ENCODE measurements around the gene KIRREL3.
A peak's percentile ranks its signal among the peaks of the same experiment; 100 is the strongest.

Gene KIRREL3

GRCh38 chr11:126392633-126393013, 607.9 kb downstream of the KIRREL3 start:
- H3K36me3 ChIP-seq (replicated peaks in 1 of 2; ENCODE audit: control insufficient read depth in 2 of 2, insufficient read depth in 2 of 2, low read length in 2 of 2), result no peaks in the 10 kb centered on the region
- no CpG with 5 or more reads among the region's 4 CpGs for WGBS, 2 donors (ENCODE audit: extremely low coverage in 2 of 2, insufficient read length in 2 of 2, insufficient replicate concordance in 1 of 2)
- DNase-seq (ENCODE audit: low spot score), result no peak

GRCh38 chr11:126391970-126392632, 608.5 kb downstream of the KIRREL3 start:
- H3K14ac ChIP-seq (ENCODE audit: low read length), result no peak overlapping the region
- no peak overlapping the region for H2BK5ac ChIP-seq (ENCODE audit: low read length)
- H3K4me2 ChIP-seq (ENCODE audit: insufficient read depth, low read length, poor library complexity, severe bottlenecking), result no peak overlapping the region
- H2BK120ac ChIP-seq (ENCODE audit: low read depth, low read length), result no peak overlapping the region
- H4K91ac ChIP-seq (ENCODE audit: low read depth, low read length, poor library complexity), result no peak overlapping the region
- H3K9me3 ChIP-seq (replicated peaks in 1 of 2; ENCODE audit: control insufficient read depth in 2 of 2, insufficient read depth in 1 of 2, low read depth in 1 of 2, low read length in 2 of 2), result no peaks in the 10 kb centered on the region
- H2AFZ ChIP-seq (ENCODE audit: low read length), result no peak overlapping the region
- H2BK15ac ChIP-seq (ENCODE audit: low read length), result no peak overlapping the region
- H3K4me1 ChIP-seq (ENCODE audit: control insufficient read depth in 2 of 2, insufficient read depth in 1 of 2, low read depth in 1 of 2, low read length in 2 of 2), result peaks cover 0 to 7% of the 10 kb centered on the region in 2 donors
- H3K36me3 ChIP-seq (replicated peaks in 1 of 2; ENCODE audit: control insufficient read depth in 2 of 2, insufficient read depth in 2 of 2, low read length in 2 of 2), result no peaks in the 10 kb centered on the region
- WGBS, 2 donors (ENCODE audit: extremely low coverage in 2 of 2, insufficient read length in 2 of 2, insufficient replicate concordance in 1 of 2), result no CpG with 5 or more reads among the region's 8 CpGs
- no peak overlapping the region for H3K27ac ChIP-seq (replicated peaks; ENCODE audit: low read length)
- no peak overlapping the region for H3K18ac ChIP-seq (ENCODE audit: low read length)
- no peak overlapping the region for H2BK12ac ChIP-seq (ENCODE audit: low read length)
- peaks cover 3% of the 10 kb centered on the region for H3K79me1 ChIP-seq (ENCODE audit: low read depth, low read length)
- no peaks in the 10 kb centered on the region for H3K27me3 ChIP-seq (ENCODE audit: control insufficient read depth in 3 of 3, insufficient read depth in 3 of 3, low read depth in 1 of 3, low read length in 3 of 3)
- no peak overlapping the region for H3K4me3 ChIP-seq (ENCODE audit: low read length in 2 of 2)
- no peak overlapping the region for H3K9ac ChIP-seq (ENCODE audit: low read depth, low read length, poor library complexity)
- no peak overlapping the region for H3K4ac ChIP-seq (ENCODE audit: low read length)
- no peak overlapping the region for H2AK5ac ChIP-seq (ENCODE audit: low read depth, low read length)
- DNase-seq (ENCODE audit: low spot score), result no peak
- H4K8ac ChIP-seq (ENCODE audit: low read depth, low read length), result no peak overlapping the region
- no peak overlapping the region for H3K23ac ChIP-seq (ENCODE audit: low read depth, low read length, poor library complexity)

More at GRCh38 chr11:126392633-126393013, 607.9 kb downstream of the KIRREL3 start:
- Histone ChIP-seq H3K9me3 (replicated peaks in 1 of 2; ENCODE audit: control insufficient read depth in 2 of 2, insufficient read depth in 1 of 2, low read depth in 1 of 2, low read length in 2 of 2) (no peaks in the 10 kb centered on the region), H3K9ac (ENCODE audit: low read depth, low read length, poor library complexity) (no peak overlapping the region), H2BK120ac (ENCODE audit: low read depth, low read length) (no peak overlapping the region), H3K27me3 (ENCODE audit: control insufficient read depth in 3 of 3, insufficient read depth in 3 of 3, low read depth in 1 of 3, low read length in 3 of 3) (no peaks in the 10 kb centered on the region), H3K14ac (ENCODE audit: low read length) (no peak overlapping the region), H3K4me3 (ENCODE audit: low read length in 2 of 2) (no peak overlapping the region), H4K91ac (ENCODE audit: low read depth, low read length, poor library complexity) (no peak overlapping the region), H3K27ac (replicated peaks; ENCODE audit: low read length) (no peak overlapping the region), H3K4ac (ENCODE audit: low read length) (no peak overlapping the region), H3K79me1 (ENCODE audit: low read depth, low read length) (peaks cover 3% of the 10 kb centered on the region), H3K4me2 (ENCODE audit: insufficient read depth, low read length, poor library complexity, severe bottlenecking) (no peak overlapping the region), H2BK5ac (ENCODE audit: low read length) (no peak overlapping the region), H2AK5ac (ENCODE audit: low read depth, low read length) (no peak overlapping the region), H3K4me1 (ENCODE audit: control insufficient read depth in 2 of 2, insufficient read depth in 1 of 2, low read depth in 1 of 2, low read length in 2 of 2) (peaks cover 0 to 7% of the 10 kb centered on the region in 2 donors), H2AFZ (ENCODE audit: low read length) (no peak overlapping the region), H3K18ac (ENCODE audit: low read length) (no peak overlapping the region), H2BK12ac (ENCODE audit: low read length) (no peak overlapping the region), H4K8ac (ENCODE audit: low read depth, low read length) (no peak overlapping the region), H2BK15ac (ENCODE audit: low read length) (no peak overlapping the region), H3K23ac (ENCODE audit: low read depth, low read length, poor library complexity) (no peak overlapping the region)

GRCh38 chr11:126391286-126391954, 609.1 kb downstream of the KIRREL3 start:
- H3K27me3 ChIP-seq (ENCODE audit: control insufficient read depth in 3 of 3, insufficient read depth in 3 of 3, low read depth in 1 of 3, low read length in 3 of 3), result no peaks in the 10 kb centered on the region
- peaks cover 6% of the 10 kb centered on the region for H3K79me1 ChIP-seq (ENCODE audit: low read depth, low read length)
- H4K91ac ChIP-seq (ENCODE audit: low read depth, low read length, poor library complexity), result no peak overlapping the region
- H2BK5ac ChIP-seq (ENCODE audit: low read length), result no peak overlapping the region
- H3K23ac ChIP-seq (ENCODE audit: low read depth, low read length, poor library complexity), result no peak overlapping the region
- H3K4me1 ChIP-seq (ENCODE audit: control insufficient read depth in 2 of 2, insufficient read depth in 1 of 2, low read depth in 1 of 2, low read length in 2 of 2), result peaks cover 0 to 12% of the 10 kb centered on the region in 2 donors
- H4K8ac ChIP-seq (ENCODE audit: low read depth, low read length), result no peak overlapping the region
- no peak overlapping the region for H2AK5ac ChIP-seq (ENCODE audit: low read depth, low read length)
- no peak overlapping the region for H3K4me2 ChIP-seq (ENCODE audit: insufficient read depth, low read length, poor library complexity, severe bottlenecking)
- H3K4me3 ChIP-seq (ENCODE audit: low read length in 2 of 2), result peak overlapping the region in 1 of 2 donors; percentile 45
- H3K18ac ChIP-seq (ENCODE audit: low read length), result peak overlapping the region; percentile 88
- no CpG with 5 or more reads among the region's 7 CpGs for WGBS, 2 donors (ENCODE audit: extremely low coverage in 2 of 2, insufficient read length in 2 of 2, insufficient replicate concordance in 1 of 2)
- no peak overlapping the region for H2BK120ac ChIP-seq (ENCODE audit: low read depth, low read length)
- H3K9ac ChIP-seq (ENCODE audit: low read depth, low read length, poor library complexity), result no peak overlapping the region
- no peaks in the 10 kb centered on the region for H3K9me3 ChIP-seq (replicated peaks in 1 of 2; ENCODE audit: control insufficient read depth in 2 of 2, insufficient read depth in 1 of 2, low read depth in 1 of 2, low read length in 2 of 2)
- H3K14ac ChIP-seq (ENCODE audit: low read length), result no peak overlapping the region
- no peak for DNase-seq (ENCODE audit: low spot score)
- no peaks in the 10 kb centered on the region for H3K36me3 ChIP-seq (replicated peaks in 1 of 2; ENCODE audit: control insufficient read depth in 2 of 2, insufficient read depth in 2 of 2, low read length in 2 of 2)
- no peak overlapping the region for H3K27ac ChIP-seq (replicated peaks; ENCODE audit: low read length)
- H2AFZ ChIP-seq (ENCODE audit: low read length), result no peak overlapping the region
- H2BK12ac ChIP-seq (ENCODE audit: low read length), result no peak overlapping the region
- H3K4ac ChIP-seq (ENCODE audit: low read length), result no peak overlapping the region
- H2BK15ac ChIP-seq (ENCODE audit: low read length), result no peak overlapping the region

GRCh38 chr11:126390272-126390867, 610.2 kb downstream of the KIRREL3 start:
- no peak overlapping the region for H2BK5ac ChIP-seq (ENCODE audit: low read length)
- H3K23ac ChIP-seq (ENCODE audit: low read depth, low read length, poor library complexity), result no peak overlapping the region
- H3K4me1 ChIP-seq (ENCODE audit: control insufficient read depth in 2 of 2, insufficient read depth in 1 of 2, low read depth in 1 of 2, low read length in 2 of 2), result peaks cover 0 to 17% of the 10 kb centered on the region in 2 donors
- H3K9me3 ChIP-seq (replicated peaks in 1 of 2; ENCODE audit: control insufficient read depth in 2 of 2, insufficient read depth in 1 of 2, low read depth in 1 of 2, low read length in 2 of 2), result no peaks in the 10 kb centered on the region
- no peak overlapping the region for H3K4me2 ChIP-seq (ENCODE audit: insufficient read depth, low read length, poor library complexity, severe bottlenecking)
- H3K27me3 ChIP-seq (ENCODE audit: control insufficient read depth in 3 of 3, insufficient read depth in 3 of 3, low read depth in 1 of 3, low read length in 3 of 3), result no peaks in the 10 kb centered on the region
- no peak overlapping the region for H2BK15ac ChIP-seq (ENCODE audit: low read length)
- H2BK12ac ChIP-seq (ENCODE audit: low read length), result no peak overlapping the region
- H3K18ac ChIP-seq (ENCODE audit: low read length), result no peak overlapping the region
- no peak overlapping the region for H3K27ac ChIP-seq (replicated peaks; ENCODE audit: low read length)
- H2AFZ ChIP-seq (ENCODE audit: low read length), result no peak overlapping the region
- no peak overlapping the region for H3K4ac ChIP-seq (ENCODE audit: low read length)
- H4K8ac ChIP-seq (ENCODE audit: low read depth, low read length), result no peak overlapping the region
- H3K14ac ChIP-seq (ENCODE audit: low read length), result no peak overlapping the region
- no peaks in the 10 kb centered on the region for H3K36me3 ChIP-seq (replicated peaks in 1 of 2; ENCODE audit: control insufficient read depth in 2 of 2, insufficient read depth in 2 of 2, low read length in 2 of 2)
- no peak overlapping the region for H3K4me3 ChIP-seq (ENCODE audit: low read length in 2 of 2)
- no peak overlapping the region for H3K9ac ChIP-seq (ENCODE audit: low read depth, low read length, poor library complexity)
- H4K91ac ChIP-seq (ENCODE audit: low read depth, low read length, poor library complexity), result no peak overlapping the region
- H2AK5ac ChIP-seq (ENCODE audit: low read depth, low read length), result no peak overlapping the region
- H2BK120ac ChIP-seq (ENCODE audit: low read depth, low read length), result no peak overlapping the region
- DNase-seq (ENCODE audit: low spot score), result no peak
- no CpG with 5 or more reads among the region's 5 CpGs for WGBS, 2 donors (ENCODE audit: extremely low coverage in 2 of 2, insufficient read length in 2 of 2, insufficient replicate concordance in 1 of 2)
- H3K79me1 ChIP-seq (ENCODE audit: low read depth, low read length), result peaks cover 8% of the 10 kb centered on the region

All from neuronal stem cell (in vitro differentiated cells).